GM23338 (cell line): ENCODE results near the gene VANGL1. TPM values are rescaled to one million over a fixed set of nuclear protein-coding genes. Genes with fewer than 3 reads are reported as not detected.

Experiments used
- ATAC-seq: fragments of 200-7000 bp; cut with Tn5 transposase; 3 replicates; pipeline ENCODE4 v1.9.1; 2020
- DNase-seq: peaks from one replicate; pipeline ENCODE4 v3.0.0-alpha.2; 2015; ENCODE audit warnings: low spot score
- H2AFZ ChIP-seq: fragments of 200-600 bp; sonication (generic); 2 replicates; pipeline ENCODE4 v1.8.0; 2016; ENCODE audit warnings: antibody characterized with exemption, mild to moderate bottlenecking, moderate library complexity
- H3F3A ChIP-seq: fragments of 200-600 bp; sonication (generic); replicated peaks from 2 replicates; pipeline ENCODE4 v1.8.0; 2017; ENCODE audit warnings: antibody characterized with exemption, mixed run types, low read depth
- H3K27ac ChIP-seq: fragments of 200-600 bp; sonication (generic); 2 replicates; pipeline ENCODE4 v1.6.1; 2016; ENCODE audit warnings: low read depth
- H3K27me3 ChIP-seq: fragments of 200-600 bp; sonication (generic); 2 replicates; pipeline ENCODE4 v1.8.0; 2016; ENCODE audit warnings: mild to moderate bottlenecking, mixed run types, moderate library complexity; ENCODE audit not compliant: insufficient read depth
- H3K36me3 ChIP-seq: fragments of 200-600 bp; sonication (generic); 2 replicates; pipeline ENCODE4 v1.8.0; 2016; ENCODE audit warnings: mild to moderate bottlenecking; ENCODE audit not compliant: insufficient read depth
- H3K4me1 ChIP-seq: fragments of 200-600 bp; sonication (generic); 2 replicates; pipeline ENCODE4 v1.8.0; 2016; ENCODE audit warnings: mild to moderate bottlenecking, moderate library complexity; ENCODE audit not compliant: insufficient read depth
- H3K4me2 ChIP-seq: fragments of 200-600 bp; sonication (generic); 2 replicates; pipeline ENCODE4 v1.7.1; 2017; ENCODE audit warnings: mixed run types
- H3K4me3 ChIP-seq: fragments of 200-600 bp; sonication (generic); 2 replicates; pipeline ENCODE4 v1.6.1; 2016; ENCODE audit warnings: mixed run types
- H3K79me2 ChIP-seq: fragments of 200-600 bp; sonication (generic); replicated peaks from 2 replicates; pipeline ENCODE4 v1.8.0; 2017; ENCODE audit warnings: mild to moderate bottlenecking; ENCODE audit not compliant: insufficient read depth
- H3K9me2 ChIP-seq: fragments of 200-600 bp; sonication (generic); 2 replicates; pipeline ENCODE4 v1.8.0; 2017; ENCODE audit not compliant: insufficient read depth
- H4K20me1 ChIP-seq: fragments of 200-600 bp; sonication (generic); replicated peaks from 2 replicates; pipeline ENCODE4 v1.8.0; 2017; ENCODE audit warnings: mild to moderate bottlenecking; ENCODE audit not compliant: insufficient read depth
- H3K27ac Mint-ChIP-seq: 2 replicates; pipeline ENCODE4 v1.8.0; 2020; ENCODE audit warnings: inconsistent platforms, mild to moderate bottlenecking, moderate library complexity, mixed read lengths
- H3K27me3 Mint-ChIP-seq: 3 replicates; pipeline ENCODE4 v1.8.0; 2022; ENCODE audit warnings: low read depth, mild to moderate bottlenecking, moderate library complexity, mixed read lengths, inconsistent platforms; ENCODE audit not compliant: insufficient read depth, poor library complexity
- H3K36me3 Mint-ChIP-seq: 3 replicates; pipeline ENCODE4 v1.8.0; 2021; ENCODE audit warnings: low read depth, mild to moderate bottlenecking, inconsistent platforms, moderate library complexity, mixed read lengths
- H3K4me1 Mint-ChIP-seq: 3 replicates; pipeline ENCODE4 v1.8.0; 2020; ENCODE audit warnings: mild to moderate bottlenecking, inconsistent platforms, mixed read lengths
- H3K4me3 Mint-ChIP-seq: 3 replicates; pipeline ENCODE4 v1.8.0; 2021; ENCODE audit warnings: moderate library complexity, mild to moderate bottlenecking, inconsistent platforms, mixed read lengths
- H3K9me3 Mint-ChIP-seq: 3 replicates; pipeline ENCODE4 v1.8.0; 2020; ENCODE audit warnings: moderate library complexity, mild to moderate bottlenecking, inconsistent platforms, mixed read lengths
- CREB1 ChIP-seq: fragments of 250-450 bp; sonication (Bioruptor Pico); IDR thresholded peaks from 2 replicates; pipeline ENCODE4 v1.5.0; 2020; ENCODE audit warnings: low read depth, mild to moderate bottlenecking, moderate library complexity
- CTCF ChIP-seq, 2 experiments: fragments of 200-600 bp in 1 of 2; sonication (generic) in 1 of 2; conservative IDR thresholded peaks; 2 replicates each; pipeline versions ENCODE4 v1.5.1 to v1.6.1; 2016 to 2017; ENCODE audit warnings: antibody characterized with exemption in 2 of 2, low read depth in 2 of 2, mild to moderate bottlenecking in 2 of 2, moderate library complexity in 1 of 2
- ETS1 ChIP-seq: IDR thresholded peaks from 2 replicates; pipeline ENCODE4 v1.6.1; 2016; ENCODE audit warnings: antibody characterized with exemption
- EZH2 ChIP-seq: fragments of 200-600 bp; sonication (generic); IDR thresholded peaks from one replicate; pipeline ENCODE4 v1.8.0; 2017; ENCODE audit warnings: antibody characterized with exemption, mild to moderate bottlenecking, low read depth; ENCODE audit not compliant: unreplicated experiment
- EZH2phosphoT487 ChIP-seq: fragments of 200-600 bp; sonication (generic); IDR thresholded peaks from one replicate; pipeline ENCODE4 v1.8.1; 2018; ENCODE audit warnings: antibody characterized with exemption; ENCODE audit not compliant: unreplicated experiment
- JUNB ChIP-seq: IDR thresholded peaks from one replicate; pipeline ENCODE4 v1.6.1; 2016; ENCODE audit warnings: antibody characterized with exemption; ENCODE audit not compliant: unreplicated experiment
- NANOG ChIP-seq: IDR thresholded peaks from 2 replicates; pipeline ENCODE4 v1.6.1; 2016; ENCODE audit warnings: antibody characterized with exemption, borderline replicate concordance
- POLR2AphosphoS5 ChIP-seq: IDR thresholded peaks from 2 replicates; pipeline ENCODE4 v1.6.1; 2016; ENCODE audit warnings: antibody characterized with exemption, low read depth
- REST ChIP-seq: IDR thresholded peaks from one replicate; pipeline ENCODE4 v1.6.1; 2018; ENCODE audit warnings: antibody characterized with exemption; ENCODE audit not compliant: unreplicated experiment
- STAT1 ChIP-seq: IDR thresholded peaks from one replicate; pipeline ENCODE4 v1.6.1; 2016; ENCODE audit warnings: antibody characterized with exemption; ENCODE audit not compliant: unreplicated experiment
- ZNF114 ChIP-seq: fragments of 250-450 bp; sonication (Bioruptor Pico); IDR thresholded peaks from 2 replicates; pipeline ENCODE4 v1.5.0; 2020; ENCODE audit warnings: mild to moderate bottlenecking, moderate library complexity
- ZNF331 ChIP-seq: fragments of 250-450 bp; sonication (Bioruptor Pico); IDR thresholded peaks from 2 replicates; pipeline ENCODE4 v1.5.0; 2020; ENCODE audit warnings: low read depth, mild to moderate bottlenecking, moderate library complexity
- ZNF462 ChIP-seq: fragments of 250-450 bp; sonication (Bioruptor Pico); IDR thresholded peaks from 2 replicates; pipeline ENCODE4 v1.5.0; 2020; ENCODE audit warnings: mild to moderate bottlenecking, moderate library complexity
- polyA plus RNA-seq: library from polyadenylated mRNA; unstranded; fragments of >200 nt; fragmentation: Nextera tagmentation; extraction: Ambion mirVana; gene quantifications from 2 replicates; pipeline ENCODE4 v1.2.1, GENCODE V29; 2016
- total RNA-seq: library from RNA; depleted of rRNA; stranded (reverse); fragments of >200 nt; shearing (Covaris generic); gene quantifications from 2 replicates; pipeline ENCODE4 v1.2.3, GENCODE V29; 2014

The VANGL1 gene
- total and polyA plus RNA-seq, 2 experiments from 2014 or later = 4.4 to 14.4 TPM

GRCh38 chr1:115726161-115726560 lies 84.4 kb downstream of the VANGL1 start:
- TF ChIP-seq NANOG = no peak
- TF ChIP-seq REST = no peak
- no peak for TF ChIP-seq JUNB
- no peak for TF ChIP-seq ZNF114 (CRISPR knock-in tag)
- no peak for TF ChIP-seq ETS1
- TF ChIP-seq CTCF (conservative IDR thresholded peaks at IDR 0.05; ENCODE audit: low read depth in 2 of 2) = no peak
- no peak for TF ChIP-seq EZH2phosphoT487
- TF ChIP-seq CREB1 (CRISPR knock-in tag) = no peak
- no peak for TF ChIP-seq ZNF462 (CRISPR knock-in tag)
- no peak for TF ChIP-seq ZNF331 (CRISPR knock-in tag)
- no peak for TF ChIP-seq STAT1
- no peak for TF ChIP-seq EZH2
- no peak for TF ChIP-seq POLR2AphosphoS5
- no peaks in the 10 kb centered on the region for H3K36me3 ChIP-seq
- no peak overlapping the region for H3K27ac Mint-ChIP-seq
- no peaks in the 10 kb centered on the region for H3F3A ChIP-seq
- DNase-seq (no peak), ATAC-seq (no peak)
- H3K36me3 Mint-ChIP-seq = no peaks in the 10 kb centered on the region
- no peak overlapping the region for H2AFZ ChIP-seq
- peaks cover 6% of the 10 kb centered on the region for H3K4me1 Mint-ChIP-seq
- H3K4me2 ChIP-seq = no peak overlapping the region
- H3K4me3 Mint-ChIP-seq = no peak overlapping the region
- H3K9me2 ChIP-seq = 0 out of 2 replicates have a peak, but pooled peaks cover 1% of the 10 kb centered on the region
- H3K9me3 Mint-ChIP-seq = no peaks in the 10 kb centered on the region
- H3K4me1 ChIP-seq = no peaks in the 10 kb centered on the region
- H3K4me3 ChIP-seq = no peak overlapping the region
- no peaks in the 10 kb centered on the region for H3K27me3 Mint-ChIP-seq
- H4K20me1 ChIP-seq = no peaks in the 10 kb centered on the region
- no peak overlapping the region for H3K27ac ChIP-seq
- no peaks in the 10 kb centered on the region for H3K27me3 ChIP-seq
- no peaks in the 10 kb centered on the region for H3K79me2 ChIP-seq
